SK-N-SH (cell line): ENCODE measurements around the gene MRPL44. TPM values are rescaled to one million over a fixed set of nuclear protein-coding genes. Genes with fewer than 3 reads are reported as not detected.

Source experiments
- CTCF ChIA-PET: fragments of 300-600, 350-600 bp; formaldehyde crosslinking; extraction: SDS; loops from one replicate; lab custom pipeline; 2021; lab: Yijun Ruan, JAX
- POLR2A ChIA-PET: fragments of 350-600 bp; sonication (Branson Sonifier 250); formaldehyde crosslinking; extraction: SDS; loops from one replicate; lab custom pipeline; 2020; ENCODE audit warnings: antibody characterized with exemption, inconsistent platforms; lab: Yijun Ruan, JAX
- DNase-seq: peaks from one replicate; pipeline ENCODE4 v3.0.0; 2012
- H2AFZ ChIP-seq: fragments of 200-600 bp; sonication (generic); 2 replicates; pipeline ENCODE4 v1.8.1; 2016; ENCODE audit warnings: antibody characterized with exemption, mild to moderate bottlenecking, low read depth
- H3F3A ChIP-seq: fragments of 200-600 bp; sonication (generic); replicated peaks from 2 replicates; pipeline ENCODE3; 2016; ENCODE audit warnings: antibody characterized with exemption, mild to moderate bottlenecking; ENCODE audit not compliant: insufficient read depth
- H3K27ac ChIP-seq, 2 experiments: fragments of 200-500 bp in 1 of 2; fragments of 200-600 bp in 1 of 2; sonication (Bioruptor generic) in 1 of 2; sonication (generic), shearing (Covaris generic) in 1 of 2; 2 replicates each; pipeline versions ENCODE4 v1.5.1 to v1.6.1; 2014 to 2016; ENCODE audit warnings: low read depth in 2 of 2, inconsistent platforms in 1 of 2, low read length in 1 of 2, mild to moderate bottlenecking in 1 of 2, mixed read lengths in 1 of 2
- H3K27me3 ChIP-seq: fragments of 200-600 bp; sonication (generic), shearing (Covaris generic); 2 replicates; pipeline ENCODE4 v1.6.1; 2016; ENCODE audit warnings: mixed run types; ENCODE audit not compliant: insufficient read depth
- H3K36me3 ChIP-seq, 2 experiments: fragments of 200-500 bp in 1 of 2; fragments of 200-600 bp in 1 of 2; sonication (Bioruptor generic) in 1 of 2; sonication (generic) in 1 of 2; replicated peaks in 1 of 2; 2 replicates each; pipeline versions ENCODE3 to v1.5.1; 2014 to 2016; ENCODE audit warnings: low read length in 1 of 2, mild to moderate bottlenecking in 1 of 2; ENCODE audit not compliant: insufficient read depth in 2 of 2, control insufficient read depth in 1 of 2
- H3K4me1 ChIP-seq, 2 experiments: fragments of 200-500 bp in 1 of 2; fragments of 200-600 bp in 1 of 2; sonication (Bioruptor generic) in 1 of 2; sonication (generic), shearing (Covaris generic) in 1 of 2; 2 replicates each; pipeline versions ENCODE4 v1.5.1 to v1.6.1; 2014 to 2016; ENCODE audit warnings: low read depth in 1 of 2, low read length in 1 of 2, mixed run types in 1 of 2; ENCODE audit not compliant: insufficient read depth in 2 of 2, control insufficient read depth in 1 of 2
- H3K4me2 ChIP-seq: fragments of 200-600 bp; sonication (generic), shearing (Covaris generic); 2 replicates; pipeline ENCODE4 v1.6.1; 2017; ENCODE audit warnings: mixed run types
- H3K4me3 ChIP-seq, 2 experiments: fragments of 200-500 bp in 1 of 2; fragments of 200-600 bp in 1 of 2; sonication (Bioruptor generic) in 1 of 2; sonication (generic), shearing (Covaris generic) in 1 of 2; 2 replicates each; pipeline versions ENCODE4 v1.5.1 to v1.8.1; 2014 to 2016; ENCODE audit warnings: low read depth in 2 of 2, inconsistent platforms in 1 of 2, low read length in 1 of 2, mild to moderate bottlenecking in 1 of 2, mixed read lengths in 1 of 2, moderate library complexity in 1 of 2
- H3K79me2 ChIP-seq: fragments of 200-600 bp; sonication (generic); 2 replicates; pipeline ENCODE4 v1.8.1; 2017; ENCODE audit warnings: mild to moderate bottlenecking; ENCODE audit not compliant: insufficient read depth
- H3K9ac ChIP-seq: fragments of 200-600 bp; sonication (generic); 2 replicates; pipeline ENCODE4 v1.6.1; 2017; ENCODE audit warnings: mixed run types
- H3K9me2 ChIP-seq: fragments of 200-600 bp; sonication (generic); 2 replicates; pipeline ENCODE4 v1.6.1; 2017; ENCODE audit warnings: mixed run types
- H3K9me3 ChIP-seq: fragments of 200-600 bp; sonication (generic); 2 replicates; pipeline ENCODE4 v1.6.1; 2017; ENCODE audit warnings: mixed run types, mild to moderate bottlenecking, moderate library complexity
- H4K20me1 ChIP-seq: fragments of 200-600 bp; sonication (generic); 2 replicates; pipeline ENCODE4 v1.6.1; 2017; ENCODE audit warnings: mild to moderate bottlenecking, mixed run types; ENCODE audit not compliant: insufficient read depth
- FOSL2 ChIP-seq: IDR thresholded peaks from 2 replicates; pipeline ENCODE4 v1.4.0; 2012; ENCODE audit warnings: low read depth, mild to moderate bottlenecking, moderate library complexity, borderline replicate concordance
- FOXJ3 ChIP-seq: sonication (generic); formaldehyde crosslinking; IDR thresholded peaks from 2 replicates; pipeline ENCODE4 v1.5.1; 2020; ENCODE audit warnings: mild to moderate bottlenecking, missing genetic modification reagents
- GATA2 ChIP-seq: sonication (generic); formaldehyde crosslinking; IDR thresholded peaks from 2 replicates; pipeline ENCODE4 v1.5.0; 2020; ENCODE audit warnings: mild to moderate bottlenecking, missing genetic modification reagents
- IRF3 ChIP-seq: fragments of 150-350 bp; IDR thresholded peaks from 2 replicates; pipeline ENCODE4 v1.6.1; 2016; ENCODE audit warnings: mild to moderate bottlenecking, low read depth, low read length
- JUND ChIP-seq: IDR thresholded peaks from 2 replicates; pipeline ENCODE4 v1.4.0; 2012
- MEF2A ChIP-seq: IDR thresholded peaks from 2 replicates; pipeline ENCODE4 v1.4.0; 2012; ENCODE audit warnings: low read depth, borderline replicate concordance
- NRF1 ChIP-seq: IDR thresholded peaks from 2 replicates; pipeline ENCODE4 v1.6.1; 2012; ENCODE audit warnings: low read depth, mild to moderate bottlenecking, low read length
- POLR2AphosphoS5 ChIP-seq: IDR thresholded peaks from 2 replicates; pipeline ENCODE4 v1.6.1; 2012; ENCODE audit warnings: low read depth, low read length
- RAD21 ChIP-seq: IDR thresholded peaks from 2 replicates; pipeline ENCODE4 v1.6.1; 2012; ENCODE audit warnings: mild to moderate bottlenecking, low read length
- RXRA ChIP-seq: IDR thresholded peaks from 2 replicates; pipeline ENCODE4 v1.4.0; 2012; ENCODE audit warnings: low read depth, mild to moderate bottlenecking, borderline replicate concordance
- SIN3A ChIP-seq: IDR thresholded peaks from 2 replicates; pipeline ENCODE4 v1.6.1; 2012; ENCODE audit warnings: low read depth, mild to moderate bottlenecking, low read length, moderate library complexity, borderline replicate concordance
- SMC3 ChIP-seq: IDR thresholded peaks from 2 replicates; pipeline ENCODE4 v1.6.1; 2012; ENCODE audit warnings: low read depth, low read length, improper control_type of control experiment
- TAF1 ChIP-seq: IDR thresholded peaks from 2 replicates; pipeline ENCODE4 v1.6.1; 2012; ENCODE audit warnings: low read depth, mild to moderate bottlenecking, low read length, moderate library complexity, borderline replicate concordance
- TCF12 ChIP-seq: IDR thresholded peaks from 2 replicates; pipeline ENCODE4 v1.4.0; 2012
- TEAD4 ChIP-seq: IDR thresholded peaks from 2 replicates; pipeline ENCODE4 v1.4.0; 2012; ENCODE audit warnings: mild to moderate bottlenecking, borderline replicate concordance; ENCODE audit not compliant: insufficient read depth
- YY1 ChIP-seq: IDR thresholded peaks from 2 replicates; pipeline ENCODE4 v1.4.0; 2012; ENCODE audit warnings: low read depth, mild to moderate bottlenecking
- WGBS: methylation state at CpG from one replicate; pipeline ENCODE4 v1.1.6; 2017; ENCODE audit warnings: low lambda C conversion rate; 5-methylcytosine and 5-hydroxymethylcytosine counted together
- polyA plus RNA-seq, 3 experiments: library from polyadenylated mRNA; depleted of rRNA; stranded (reverse); fragments of >200 nt; gene quantifications; 2 replicates each; pipeline ENCODE4 v1.2.3, GENCODE V29; 2012

The MRPL44 gene
- polyA plus RNA-seq, 1 of the 3 experiments (the other 2 are of a cell fraction): 12.9 TPM

GRCh38 chr2:223980397-223980735, 23.1 kb downstream of the MRPL44 start:
- no peaks in the 10 kb centered on the region for H3K27me3 ChIP-seq
- DNase-seq: no peak
- H3K27ac ChIP-seq: no peak overlapping the region
- ChIA-PET POLR2A (no interaction called here), CTCF (interaction anchor here (1.1 to 17.0 kb wide), 5 partner anchors 10 to 388 kb away, joined by 3 to 255 read pairs (median 25); no protein-coding TSS in a partner anchor)
- H3K4me3 ChIP-seq: no peak overlapping the region
- H2AFZ ChIP-seq: no peak overlapping the region
- WGBS: 83% methylated on average over 1 of the region's 1 CpG
- no peak for TF ChIP-seq TEAD4
- no peak for TF ChIP-seq SIN3A
- no peak for TF ChIP-seq FOSL2
- TF ChIP-seq TCF12: no peak
- no peak for TF ChIP-seq IRF3
- H3K9me2 ChIP-seq: no peaks in the 10 kb centered on the region
- peaks cover 52 to 69% of the 10 kb centered on the region in 2 experiments for H3K36me3 ChIP-seq
- H3K9me3 ChIP-seq: no peaks in the 10 kb centered on the region
- no peaks in the 10 kb centered on the region for H4K20me1 ChIP-seq
- no peaks in the 10 kb centered on the region for H3K79me2 ChIP-seq
- H3K4me2 ChIP-seq: no peak overlapping the region
- no peak overlapping the region for H3K9ac ChIP-seq
- H3K4me1 ChIP-seq: no peaks in the 10 kb centered on the region; a peak in 1 of 4 replicates
- H3F3A ChIP-seq: peaks cover 12% of the 10 kb centered on the region

GRCh38 chr2:223980803-223981202, 23.5 kb downstream of the MRPL44 start:
- no peak for DNase-seq
- Histone ChIP-seq H3K4me3 (no peak overlapping the region), H3K9ac (no peak overlapping the region), H4K20me1 (no peaks in the 10 kb centered on the region), H3K27me3 (no peaks in the 10 kb centered on the region), H3K9me3 (no peaks in the 10 kb centered on the region), H3K9me2 (no peaks in the 10 kb centered on the region), H3K27ac (no peak overlapping the region), H3K36me3 (peaks cover 48 to 69% of the 10 kb centered on the region in 2 experiments), H3K4me1 (no peaks in the 10 kb centered on the region; a peak in 1 of 4 replicates), H2AFZ (no peak overlapping the region)
- WGBS: 90% methylated on average over 4 of the region's 4 CpGs
- ChIA-PET CTCF (interaction anchor here (1.1 to 17.0 kb wide), 5 partner anchors 10 to 388 kb away, joined by 3 to 255 read pairs (median 25); no protein-coding TSS in a partner anchor), POLR2A (no interaction called here)
- no peak for TF ChIP-seq RXRA
- no peak for TF ChIP-seq JUND
- no peak for TF ChIP-seq SMC3
- TF ChIP-seq IRF3: no peak
- TF ChIP-seq FOSL2: no peak
- no peak for TF ChIP-seq POLR2AphosphoS5
- no peak for TF ChIP-seq TAF1
- TF ChIP-seq, all 33 proteins: peak for 0
- Histone ChIP-seq H3K4me2 (no peak overlapping the region), H3K79me2 (no peaks in the 10 kb centered on the region), H3F3A (peaks cover 12% of the 10 kb centered on the region)

- POLR2A ChIA-PET: no interaction called here
- Histone ChIP-seq H3K4me3 (no peak overlapping the region), H4K20me1 (no peaks in the 10 kb centered on the region), H3K9ac (no peak overlapping the region), H3K79me2 (no peaks in the 10 kb centered on the region), H3K27me3 (no peaks in the 10 kb centered on the region), H3K4me2 (no peak overlapping the region), H3K36me3 (peaks cover 47 to 73% of the 10 kb centered on the region in 2 experiments), H3F3A (peaks cover 11% of the 10 kb centered on the region), H3K27ac (no peak overlapping the region)
- CTCF ChIA-PET: interaction anchor here (4.3 to 17.0 kb wide), 3 partner anchors 9 to 303 kb away, joined by 25 to 255 read pairs (median 51); no protein-coding TSS in a partner anchor
- WGBS: 78% methylated on average over 1 of the region's 1 CpG
- TF ChIP-seq TCF12: no peak
- no peak for TF ChIP-seq NRF1
- TF ChIP-seq YY1: no peak
- no peak for TF ChIP-seq MEF2A
- TF ChIP-seq SMC3: no peak
- no peak for TF ChIP-seq GATA2 (CRISPR knock-in tag)
- TF ChIP-seq FOXJ3 (CRISPR knock-in tag): no peak
- TF ChIP-seq RAD21: no peak
- TF ChIP-seq, all 33 proteins: peak for 0
- H2AFZ ChIP-seq: no peak overlapping the region
- H3K9me2 ChIP-seq: no peaks in the 10 kb centered on the region
- H3K9me3 ChIP-seq: no peaks in the 10 kb centered on the region
- H3K4me1 ChIP-seq: no peaks in the 10 kb centered on the region; a peak in 1 of 4 replicates
- DNase-seq: no peak
These were observed 24.0 kb downstream of the MRPL44 start for GRCh38 chr2:223981241-223981640.
